Transverse colon (tissue), 3 donors: ENCODE results near the gene PIGC.

Experiments used
- CTCF ChIP-seq, 5 experiments: fragments of 200-600 bp in 3 of 5; fragments of 450-650 bp in 2 of 5; sonication (generic) in 3 of 5; IDR thresholded peaks; 1 replicate in 2 of 5; 2 replicates in 3 of 5; pipeline ENCODE4 v1.5.1; 2016 to 2017; ENCODE audit warnings: antibody characterized with exemption in 5 of 5, inconsistent platforms in 3 of 5, mild to moderate bottlenecking in 2 of 5, moderate library complexity in 1 of 5
- EP300 ChIP-seq: sonication (generic); formaldehyde crosslinking; IDR thresholded peaks from one replicate; pipeline ENCODE4 v1.6.1; 2017; ENCODE audit warnings: antibody characterized with exemption, low read depth

- TF ChIP-seq CTCF (IDR thresholded peaks at IDR 0.05) (no peak), EP300 (no peak)
Measured at GRCh38 chr1:172406968-172407367, 36.9 kb downstream of the PIGC start.
